ENCODE results near the gene SEMA4F.

The SEMA4F gene

GRCh38 chr2:74706741-74707140 is 52.7 kb downstream of the SEMA4F start:
- DNase-seq (ENCODE audit: low spot score), result no peak

- DNase-seq (ENCODE audit: low spot score), result no peak
These were observed 53.8 kb downstream of the SEMA4F start for GRCh38 chr2:74707837-74708236.

GRCh38 chr2:74708296-74708695 is 54.2 kb downstream of the SEMA4F start:
- no peak for DNase-seq (ENCODE audit: low spot score)

- DNase-seq (ENCODE audit: low spot score), result peak; percentile 82
These were observed 54.8 kb downstream of the SEMA4F start for GRCh38 chr2:74708883-74709282.

GRCh38 chr2:74712223-74713053 is 58.4 kb downstream of the SEMA4F start:
- peak; percentile 30 for DNase-seq (ENCODE audit: low spot score)

GRCh38 chr2:74714691-74715080 is 60.6 kb downstream of the SEMA4F start:
- DNase-seq (ENCODE audit: low spot score), result no peak

GRCh38 chr2:74715081-74715791 is 61.2 kb downstream of the SEMA4F start:
- DNase-seq (ENCODE audit: low spot score), result peak; percentile 81

- DNase-seq (ENCODE audit: low spot score), result no peak
These were observed 61.8 kb downstream of the SEMA4F start for GRCh38 chr2:74715880-74716279.

- DNase-seq (ENCODE audit: low spot score), result no peak
These were observed 65.0 kb downstream of the SEMA4F start for GRCh38 chr2:74719066-74719465.

GRCh38 chr2:74721316-74721715 is 67.3 kb downstream of the SEMA4F start:
- no peak for DNase-seq (ENCODE audit: low spot score)

- no peak for DNase-seq (ENCODE audit: low spot score)
These were observed 70.4 kb downstream of the SEMA4F start for GRCh38 chr2:74724496-74724895.

GRCh38 chr2:74725287-74725686 is 71.2 kb downstream of the SEMA4F start:
- DNase-seq (ENCODE audit: low spot score), result no peak

- no peak for DNase-seq (ENCODE audit: low spot score)
These were observed 74.8 kb downstream of the SEMA4F start for GRCh38 chr2:74728842-74729241.

GRCh38 chr2:74730530-74730929 is 76.5 kb downstream of the SEMA4F start:
- no peak for DNase-seq (ENCODE audit: low spot score)
